ENCODE results near the gene HCK.

The HCK gene

GRCh38 chr20:32130965-32131364 lies 78.9 kb downstream of the HCK start:
- no peak for DNase-seq

GRCh38 chr20:32132911-32133549 lies 81.0 kb downstream of the HCK start:
- DNase-seq, result no peak

GRCh38 chr20:32134026-32134425 lies 82.0 kb downstream of the HCK start:
- DNase-seq, result no peak

- DNase-seq, result no peak
These were observed 84.0 kb downstream of the HCK start for GRCh38 chr20:32135983-32136515.

GRCh38 chr20:32138921-32139320 lies 86.9 kb downstream of the HCK start:
- DNase-seq, result no peak

GRCh38 chr20:32139947-32140346 lies 87.9 kb downstream of the HCK start:
- DNase-seq, result no peak

- DNase-seq, result no peak
These were observed 88.6 kb downstream of the HCK start for GRCh38 chr20:32140603-32141002.

GRCh38 chr20:32141465-32141980 lies 89.5 kb downstream of the HCK start:
- DNase-seq, result no peak

- no peak for DNase-seq
These were observed 90.0 kb downstream of the HCK start for GRCh38 chr20:32142088-32142487.

- DNase-seq, result no peak
These were observed 90.9 kb downstream of the HCK start for GRCh38 chr20:32142991-32143390.

GRCh38 chr20:32144898-32145662 lies 93.0 kb downstream of the HCK start:
- DNase-seq, result no peak

- DNase-seq, result no peak
These were observed 97.6 kb downstream of the HCK start for GRCh38 chr20:32149566-32150170.

GRCh38 chr20:32150291-32150848 lies 98.3 kb downstream of the HCK start:
- DNase-seq, result no peak

Measured in fibroblast of skin of scalp (primary cell).